ENCODE results near the gene DBT.

DNA sequence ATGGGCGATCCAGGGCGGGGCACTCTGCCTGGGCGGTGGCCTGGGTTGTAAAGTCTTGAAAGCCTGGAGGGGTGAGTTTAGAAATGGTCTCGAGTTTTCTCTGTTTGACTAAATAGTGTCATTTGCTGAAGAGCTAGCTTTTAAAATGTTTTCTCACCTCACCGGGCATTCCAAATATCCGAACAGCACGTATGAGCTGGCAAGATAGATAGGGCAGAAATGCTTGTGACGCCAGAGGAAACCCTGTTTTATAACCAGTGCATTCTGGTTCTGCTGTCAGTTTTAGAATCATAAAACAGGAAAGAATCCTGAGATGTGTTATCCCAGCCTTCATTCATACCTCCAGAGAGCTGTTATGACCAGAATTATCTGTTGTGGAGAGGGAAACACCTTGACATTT is 17.1 kb upstream of the DBT start:
- TF ChIP-seq, protein P1, sequence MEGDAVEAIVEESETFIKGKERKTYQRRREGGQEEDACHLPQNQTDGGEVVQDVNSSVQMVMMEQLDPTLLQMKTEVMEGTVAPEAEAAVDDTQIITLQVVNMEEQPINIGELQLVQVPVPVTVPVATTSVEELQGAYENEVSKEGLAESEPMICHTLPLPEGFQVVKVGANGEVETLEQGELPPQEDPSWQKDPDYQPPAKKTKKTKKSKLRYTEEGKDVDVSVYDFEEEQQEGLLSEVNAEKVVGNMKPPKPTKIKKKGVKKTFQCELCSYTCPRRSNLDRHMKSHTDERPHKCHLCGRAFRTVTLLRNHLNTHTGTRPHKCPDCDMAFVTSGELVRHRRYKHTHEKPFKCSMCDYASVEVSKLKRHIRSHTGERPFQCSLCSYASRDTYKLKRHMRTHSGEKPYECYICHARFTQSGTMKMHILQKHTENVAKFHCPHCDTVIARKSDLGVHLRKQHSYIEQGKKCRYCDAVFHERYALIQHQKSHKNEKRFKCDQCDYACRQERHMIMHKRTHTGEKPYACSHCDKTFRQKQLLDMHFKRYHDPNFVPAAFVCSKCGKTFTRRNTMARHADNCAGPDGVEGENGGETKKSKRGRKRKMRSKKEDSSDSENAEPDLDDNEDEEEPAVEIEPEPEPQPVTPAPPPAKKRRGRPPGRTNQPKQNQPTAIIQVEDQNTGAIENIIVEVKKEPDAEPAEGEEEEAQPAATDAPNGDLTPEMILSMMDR (IDR thresholded peaks at IDR 0.05 in 2 of 3, conservative IDR thresholded peaks at IDR 0.05 in 1 of 3; ENCODE audit: borderline replicate concordance in 1 of 3, insufficient read depth in 1 of 3, low read depth in 2 of 3, low read length in 2 of 3): no peak
- TF ChIP-seq JUND (IDR thresholded peaks at IDR 0.05): no peak
- TF ChIP-seq EZH2phosphoT487 (IDR thresholded peaks at IDR 0.05; ENCODE audit: borderline replicate concordance): no peak
- no peak for TF ChIP-seq YY1 (IDR thresholded peaks at IDR 0.05; ENCODE audit: extremely low read depth, insufficient replicate concordance, low read depth, low read length)
- TF ChIP-seq EZH2 (IDR thresholded peaks at IDR 0.05): no peak
- TF ChIP-seq SP1 (IDR thresholded peaks at IDR 0.05; ENCODE audit: low read depth): no peak
- TF ChIP-seq TCF7L2 (IDR thresholded peaks at IDR 0.05; ENCODE audit: borderline replicate concordance, extremely low read depth, insufficient read depth, insufficient read length): no peak
- TF ChIP-seq ELF1 (IDR thresholded peaks at IDR 0.05; ENCODE audit: borderline replicate concordance, low read depth): no peak
- TF ChIP-seq, protein P2, sequence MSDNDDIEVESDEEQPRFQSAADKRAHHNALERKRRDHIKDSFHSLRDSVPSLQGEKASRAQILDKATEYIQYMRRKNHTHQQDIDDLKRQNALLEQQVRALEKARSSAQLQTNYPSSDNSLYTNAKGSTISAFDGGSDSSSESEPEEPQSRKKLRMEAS (IDR thresholded peaks at IDR 0.05): no peak
- TF ChIP-seq RAD21 (IDR thresholded peaks at IDR 0.05; ENCODE audit: low read depth): no peak

Measured in HCT116 (cell line).